HG02759 (cell line): Measurements from ENCODE around the gene TSC1.
"Not testable (repeated sequence)": the region's sequence is repeated elsewhere in the genome, so short reads cannot be mapped to it uniquely, and the experiment has no call there.

Experiments
- ATAC-seq: cut with Tn5 transposase; IDR thresholded peaks from one replicate; pipeline ENCODE4 v1.9.1; 2021; ENCODE audit warnings: mild to moderate bottlenecking, moderate library complexity; ENCODE audit not compliant: unreplicated experiment

TSC1 gene

DNA sequence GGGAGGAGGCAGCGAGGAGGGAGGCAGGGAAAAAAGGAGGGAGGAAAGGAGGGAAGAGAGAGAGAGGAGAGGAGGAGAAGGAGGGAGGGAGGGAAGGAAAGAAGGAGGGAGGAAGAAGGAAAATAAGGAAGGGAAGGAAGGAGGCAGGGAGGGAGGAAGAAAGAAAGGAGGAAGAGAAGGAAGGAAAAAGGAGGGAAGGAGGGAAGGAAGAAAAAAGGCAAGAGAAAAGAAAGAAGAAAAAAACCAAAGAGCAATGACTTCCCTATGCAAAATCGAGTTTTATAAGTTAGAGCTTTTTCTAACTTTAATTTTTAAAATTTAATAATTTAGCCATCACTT, 33.7 kb upstream of the TSC1 start:
- ATAC-seq = no peak

DNA sequence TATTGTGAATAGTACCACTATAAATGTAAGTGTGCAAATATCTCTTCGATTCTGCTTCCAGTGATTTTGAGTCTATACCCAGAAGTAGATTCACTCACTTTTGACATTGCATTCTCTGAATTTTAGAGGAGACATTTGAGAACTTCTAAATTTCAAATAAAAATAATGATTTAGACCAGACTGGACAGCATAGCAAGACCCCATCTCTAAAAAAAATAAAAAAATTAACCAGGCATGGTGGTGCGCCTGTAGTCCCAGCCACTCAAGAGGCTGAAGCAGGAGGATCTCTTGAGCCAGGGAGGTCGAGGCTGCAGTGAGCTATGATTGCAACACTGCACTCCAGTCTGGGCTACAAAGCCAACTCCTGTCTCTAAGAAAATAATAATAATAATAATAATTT, 32.2 kb upstream of the TSC1 start:
- no peak for ATAC-seq

DNA sequence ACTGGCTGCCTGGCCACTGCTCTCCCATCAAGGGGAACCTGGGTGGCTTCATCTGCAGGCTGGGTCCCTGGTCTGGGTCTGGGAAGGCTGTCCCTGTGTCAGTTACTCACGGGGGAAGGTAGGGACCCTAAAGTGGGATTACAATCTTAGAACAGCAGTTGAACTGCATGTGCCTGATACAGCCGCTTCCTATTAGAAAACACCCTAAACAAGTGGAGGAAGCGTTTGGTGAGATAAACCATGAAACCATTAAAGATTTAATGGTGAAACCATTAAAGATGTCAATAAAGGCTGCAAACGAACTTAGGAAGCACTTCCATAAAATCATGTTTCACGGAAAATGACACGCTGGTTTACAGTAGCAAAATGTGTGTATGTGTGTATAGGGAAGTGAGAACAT, 31.5 kb upstream of the TSC1 start:
- no peak for ATAC-seq

GRCh38 chr9:132973713-132974112, 29.3 kb upstream of the TSC1 start:
- no peak for ATAC-seq

GRCh38 chr9:132973166-132973565, 28.8 kb upstream of the TSC1 start:
- no peak for ATAC-seq

- no peak for ATAC-seq
These were observed 26.1 kb upstream of the TSC1 start for GRCh38 chr9:132970324-132971062.

- no peak for ATAC-seq
These were observed 25.4 kb upstream of the TSC1 start for GRCh38 chr9:132969783-132970182.

GRCh38 chr9:132967908-132968307, 23.5 kb upstream of the TSC1 start:
- ATAC-seq = not testable (repeated sequence)

DNA sequence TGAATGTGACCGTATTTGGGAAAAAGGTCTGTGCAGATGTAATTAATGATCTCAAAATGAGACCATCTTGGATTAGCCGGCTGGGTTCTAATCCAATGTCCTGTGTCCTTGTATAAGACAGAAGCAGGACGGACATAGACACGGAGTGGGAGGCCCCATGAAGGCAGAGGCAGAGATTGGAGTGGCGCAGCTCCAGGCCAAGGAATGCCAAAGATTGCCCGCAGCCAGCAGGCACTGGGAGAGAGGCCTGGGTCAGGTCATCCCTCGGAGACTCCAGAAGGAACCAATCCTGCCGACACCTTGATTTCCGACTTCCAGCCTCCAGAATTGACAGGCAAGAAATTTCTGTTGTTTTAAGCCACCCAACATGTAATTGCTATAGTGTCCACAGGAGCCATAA, 21.1 kb upstream of the TSC1 start:
- ATAC-seq = no peak

DNA sequence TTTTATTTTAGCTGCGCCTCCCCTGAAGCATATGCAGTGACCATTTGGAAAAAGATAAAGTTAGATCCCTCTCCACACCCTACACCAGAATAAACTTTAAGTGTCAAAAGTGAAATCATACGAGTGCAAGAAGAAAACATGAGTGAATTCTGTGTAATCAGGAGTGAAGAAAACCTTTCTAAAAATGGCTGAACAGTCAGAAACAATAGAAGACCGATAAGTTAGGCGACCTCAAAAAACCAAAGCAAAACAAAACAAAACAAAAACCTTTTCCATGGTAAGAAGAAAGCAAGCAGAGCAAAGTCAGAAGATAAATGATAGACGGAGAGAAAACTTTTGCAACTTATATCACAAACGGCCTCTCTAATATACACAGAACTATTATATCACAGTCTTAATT, 16.6 kb upstream of the TSC1 start:
- ATAC-seq = no peak

DNA sequence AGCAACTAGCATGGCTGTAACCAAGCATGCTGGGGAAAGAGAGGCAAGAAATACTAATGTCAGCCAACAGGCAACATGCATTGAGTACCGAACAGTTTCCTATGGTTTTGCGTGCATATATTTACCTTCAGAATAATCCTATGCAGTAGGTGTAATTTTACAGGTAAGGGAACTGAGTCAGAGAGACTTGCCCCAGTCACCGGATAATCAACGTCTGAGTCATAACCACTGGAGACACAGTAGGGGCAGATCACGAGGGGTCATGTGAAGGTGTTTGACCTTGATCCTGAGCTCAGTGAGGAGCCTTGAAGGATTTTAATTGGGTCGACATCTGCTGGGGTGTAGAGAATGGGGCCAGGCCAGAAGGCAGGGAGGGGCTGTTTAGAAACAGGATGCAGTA, 13.4 kb upstream of the TSC1 start:
- no peak for ATAC-seq

DNA sequence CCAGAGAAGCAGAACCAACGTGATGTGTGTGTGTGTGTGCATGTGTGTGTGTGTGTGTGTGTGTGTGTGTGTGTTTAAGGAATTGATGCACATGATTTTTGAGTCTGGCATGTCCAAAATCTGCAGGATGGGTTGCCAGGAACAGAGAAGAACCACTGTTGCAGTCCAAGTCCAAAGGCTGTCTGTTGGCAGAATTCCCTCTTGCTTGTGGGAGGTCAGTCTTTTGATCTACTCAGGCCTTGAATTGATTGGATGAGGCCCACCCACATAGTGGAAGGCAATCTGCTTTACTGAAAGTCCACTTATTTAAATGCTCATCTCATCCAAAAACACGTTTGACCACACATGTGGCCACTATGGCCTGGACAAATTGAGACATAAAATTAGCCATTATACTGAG, 11.4 kb upstream of the TSC1 start:
- ATAC-seq = no peak

DNA sequence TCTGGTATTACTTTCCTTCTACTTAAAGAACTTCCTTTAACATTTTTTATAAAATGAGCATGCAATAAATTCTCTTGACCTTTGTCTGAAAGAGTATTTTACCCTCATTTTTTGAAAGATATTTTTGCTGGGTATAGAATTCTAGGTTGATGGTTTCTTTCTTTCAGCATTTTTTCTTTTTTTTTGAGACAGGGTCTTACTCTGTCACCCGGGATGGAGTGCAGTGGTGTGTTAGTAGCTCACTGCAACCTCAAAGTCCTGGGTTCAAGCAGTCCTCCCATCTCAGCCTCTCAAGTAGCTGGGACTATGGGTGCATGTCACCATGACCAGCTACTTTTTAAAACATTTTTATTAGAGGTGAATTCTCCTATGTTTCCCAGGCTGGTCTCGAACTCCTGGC, 10.7 kb upstream of the TSC1 start:
- ATAC-seq = no peak

DNA sequence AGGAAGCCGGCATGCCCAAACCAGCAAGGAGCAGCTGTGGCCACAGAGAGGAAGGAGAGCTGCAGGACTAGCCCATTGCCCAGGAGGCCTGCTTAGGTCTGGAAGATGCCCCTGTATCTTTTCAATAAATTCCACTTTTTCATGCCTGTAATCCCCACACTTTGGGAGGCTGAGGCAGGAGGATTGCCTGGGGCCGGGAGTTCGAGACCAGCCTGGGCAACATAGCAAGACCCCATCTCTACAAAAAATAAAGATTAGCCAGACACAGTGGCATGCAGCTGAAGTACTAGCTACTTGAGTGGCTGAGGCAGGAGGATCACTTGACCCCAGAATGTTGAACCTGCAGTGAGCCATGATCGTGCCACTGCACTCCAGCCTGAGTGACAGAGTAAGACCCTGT, 5.3 kb upstream of the TSC1 start:
- ATAC-seq = no peak

DNA sequence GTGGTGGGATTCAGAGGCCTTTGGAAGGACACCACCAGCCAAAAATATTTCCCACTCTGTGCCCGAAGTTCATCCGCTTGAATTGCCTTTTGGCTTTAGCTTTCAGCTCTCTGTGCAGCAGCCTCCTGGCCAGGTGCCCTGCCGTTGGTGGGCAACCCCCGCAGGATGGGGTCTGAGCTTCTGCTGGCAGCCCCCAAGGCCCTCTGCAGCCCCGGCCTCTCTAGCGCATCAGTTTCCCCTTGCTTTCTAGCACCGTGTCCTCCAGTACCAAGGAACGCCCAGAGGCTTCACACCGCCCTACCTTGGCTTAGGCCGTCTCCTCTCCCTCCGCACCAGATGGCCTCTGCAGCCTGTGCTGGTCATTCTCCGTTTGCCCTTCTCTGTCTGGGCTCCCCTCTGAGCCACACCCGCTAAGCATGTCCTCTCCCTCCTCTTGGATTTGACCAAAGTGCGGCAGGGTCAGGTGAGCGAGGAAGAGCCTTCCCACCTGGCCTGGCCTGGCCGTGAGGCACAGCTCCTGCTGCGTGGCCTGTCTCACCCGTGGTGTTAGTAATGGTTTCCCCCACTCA, 4.2 kb upstream of the TSC1 start:
- ATAC-seq = no peak

DNA sequence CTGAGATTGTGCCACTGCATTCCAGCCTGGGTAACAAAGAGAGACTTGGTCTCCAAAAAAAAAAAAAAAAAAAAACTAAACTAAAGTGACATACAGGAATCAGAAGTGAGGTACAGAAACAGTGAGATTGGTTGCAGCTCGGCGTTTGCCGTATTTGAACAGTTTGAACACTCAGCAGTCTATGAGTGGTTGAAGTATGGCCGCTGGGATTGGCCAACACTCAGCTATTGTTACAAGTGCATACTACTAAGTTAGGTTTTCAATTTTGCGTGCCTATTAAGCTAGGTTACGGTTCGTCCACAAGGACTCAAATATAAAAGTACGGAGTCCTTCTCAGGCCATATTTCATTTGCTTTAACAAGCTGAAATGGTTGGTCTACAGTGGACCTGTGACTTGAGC, 3.3 kb upstream of the TSC1 start:
- no peak for ATAC-seq

DNA sequence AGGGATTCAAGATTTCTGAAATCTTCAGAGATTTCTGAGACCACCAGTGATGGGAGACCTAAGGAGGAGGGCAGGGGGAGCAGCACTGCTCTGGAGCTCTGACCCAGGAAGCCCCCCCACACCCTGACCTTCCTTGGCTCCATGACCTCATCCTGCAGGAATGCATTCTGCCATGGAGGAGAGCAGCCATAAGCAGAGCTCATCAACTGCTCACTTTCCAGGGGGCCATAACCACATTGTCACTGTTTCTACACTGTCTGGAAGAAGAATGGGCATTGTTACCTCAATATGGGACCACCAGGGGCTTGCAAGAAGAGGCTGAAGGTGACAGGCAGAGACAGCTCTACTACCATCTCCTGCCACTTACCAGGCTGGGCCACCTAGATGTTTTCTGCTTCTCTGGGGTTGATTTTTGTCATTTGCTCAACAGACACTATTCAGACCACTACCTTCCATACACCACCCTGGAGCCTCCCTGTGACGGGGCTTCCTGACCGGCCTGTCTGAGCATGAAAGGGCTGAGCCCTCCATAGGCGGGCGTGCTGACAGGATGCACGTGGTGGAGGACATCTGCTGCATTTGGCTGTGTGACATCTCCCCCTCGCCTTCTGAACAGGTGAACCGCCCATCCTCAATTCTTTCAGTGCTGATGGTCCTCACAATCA, 2.3 kb upstream of the TSC1 start:
- no peak for ATAC-seq

- no peak for ATAC-seq
These were observed 1.8 kb upstream of the TSC1 start for GRCh38 chr9:132946211-132946610.

DNA sequence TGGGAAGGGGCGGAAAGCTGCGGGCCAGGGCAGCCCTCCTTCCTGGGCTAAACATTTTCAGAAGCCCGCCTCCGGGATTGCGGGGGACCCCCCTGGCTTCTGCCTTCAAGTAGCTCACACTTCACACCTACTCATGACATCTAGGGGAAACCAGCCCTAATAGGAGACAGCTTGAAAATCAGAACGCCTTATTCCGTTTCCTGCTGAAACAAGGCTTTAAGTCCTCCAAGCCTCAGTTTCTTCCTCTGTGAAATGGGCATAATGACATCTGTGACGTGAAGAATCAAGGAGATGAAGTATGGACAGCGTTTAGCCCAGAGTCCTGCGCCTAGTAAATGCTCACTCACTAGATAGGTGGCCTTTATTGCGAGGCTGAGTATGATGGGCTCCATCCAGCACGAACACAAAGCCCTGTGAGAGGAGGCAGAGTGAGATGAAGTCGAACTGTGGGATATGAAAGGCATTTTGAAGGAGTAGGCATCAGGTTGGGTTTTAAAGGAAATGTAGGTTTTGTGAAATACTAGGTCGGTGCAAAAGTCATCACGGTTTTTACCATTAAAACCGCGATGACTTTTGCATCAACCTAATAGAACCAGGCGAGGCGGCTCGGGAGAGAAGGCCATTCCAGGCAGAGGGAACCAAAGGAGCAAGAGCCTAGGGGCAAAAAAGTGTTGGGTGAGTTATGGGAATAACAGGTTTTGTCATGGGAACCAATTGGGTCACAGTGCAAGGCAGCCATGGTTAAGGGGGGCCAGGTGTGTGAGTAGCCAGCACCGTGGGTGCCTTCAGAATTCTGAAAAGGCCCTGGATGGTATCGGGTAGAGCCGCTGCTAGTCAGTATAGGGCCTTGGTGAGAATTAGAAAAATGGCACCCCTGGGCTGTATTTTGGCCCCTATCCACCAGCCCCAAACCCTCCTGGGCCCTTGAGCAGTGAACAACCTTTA, 1.0 kb upstream of the TSC1 start:
- no peak for ATAC-seq

GRCh38 chr9:132943651-132944293, 644 bp downstream of the TSC1 start:
- peak; percentile 2 for ATAC-seq
